ENCODE measurements around the gene KIDINS220.

Gene KIDINS220

DNA sequence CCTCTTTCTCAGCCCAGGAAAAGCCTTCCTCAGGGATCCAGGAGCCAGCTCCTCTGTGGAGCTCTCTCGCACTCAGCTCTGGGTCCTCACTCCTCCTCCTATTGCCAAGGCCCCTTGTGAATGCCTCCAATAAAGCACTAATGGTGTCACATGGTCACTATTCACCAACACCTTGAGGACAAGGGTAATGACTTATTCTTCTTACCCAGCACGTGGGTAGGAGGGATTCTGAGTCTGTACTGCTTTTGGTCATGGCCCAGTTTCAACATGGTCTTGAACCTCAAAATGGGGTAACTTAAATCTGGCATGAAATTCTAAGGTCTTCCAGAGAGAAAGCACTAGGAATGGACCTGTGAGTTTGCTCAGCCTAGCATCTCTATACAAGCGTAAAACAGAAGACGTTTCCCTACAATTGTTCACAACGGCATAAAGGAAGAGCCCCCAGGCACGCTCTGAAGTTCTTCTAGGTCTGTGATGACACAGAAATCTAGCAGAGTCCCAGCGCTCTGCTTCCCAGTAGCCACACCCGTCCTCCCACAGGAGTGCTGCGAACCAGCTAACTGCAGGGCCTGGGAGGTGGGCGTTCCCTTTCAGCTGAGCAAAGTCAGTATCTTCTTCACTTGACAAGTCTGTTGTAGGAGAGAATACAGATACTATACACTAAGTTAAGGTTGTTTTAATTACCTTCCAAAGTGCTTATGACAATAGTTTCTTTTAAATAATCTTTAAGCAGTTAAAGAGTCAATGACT lies 14.6 kb upstream of the KIDINS220 start:
- DNase-seq (ENCODE audit: low read depth, low spot score) = no peak

DNA sequence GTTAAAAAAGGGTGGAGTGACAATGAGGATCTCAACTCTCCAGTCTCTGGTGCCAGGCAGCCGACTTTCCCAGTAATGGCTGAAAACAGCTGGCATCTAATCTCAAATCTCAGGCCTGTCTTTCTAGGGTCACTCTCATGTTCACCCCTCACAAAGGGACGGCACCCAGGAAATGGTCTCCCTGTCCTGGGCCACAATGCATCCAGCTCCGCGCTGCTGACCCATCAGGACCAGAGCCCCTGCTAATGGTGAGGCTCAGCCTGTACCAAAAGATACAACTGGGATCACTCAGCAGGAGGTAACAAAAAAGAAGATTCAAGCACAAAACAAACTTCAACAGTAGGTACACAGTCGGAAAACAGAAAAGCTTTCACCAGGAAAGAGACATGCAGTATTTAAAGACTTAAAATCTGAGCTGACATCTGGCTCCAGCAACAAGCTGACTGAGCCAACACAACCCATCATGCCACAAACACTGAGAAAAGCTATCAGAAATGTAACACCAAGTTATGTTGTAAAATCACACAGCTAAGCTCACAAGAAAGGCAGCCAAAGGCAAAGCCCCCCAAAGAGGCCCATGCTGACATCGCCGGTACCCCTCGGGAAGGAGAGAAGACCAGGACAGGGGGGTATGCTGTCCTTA lies 13.6 kb upstream of the KIDINS220 start:
- DNase-seq (ENCODE audit: low read depth, low spot score) = no peak

DNA sequence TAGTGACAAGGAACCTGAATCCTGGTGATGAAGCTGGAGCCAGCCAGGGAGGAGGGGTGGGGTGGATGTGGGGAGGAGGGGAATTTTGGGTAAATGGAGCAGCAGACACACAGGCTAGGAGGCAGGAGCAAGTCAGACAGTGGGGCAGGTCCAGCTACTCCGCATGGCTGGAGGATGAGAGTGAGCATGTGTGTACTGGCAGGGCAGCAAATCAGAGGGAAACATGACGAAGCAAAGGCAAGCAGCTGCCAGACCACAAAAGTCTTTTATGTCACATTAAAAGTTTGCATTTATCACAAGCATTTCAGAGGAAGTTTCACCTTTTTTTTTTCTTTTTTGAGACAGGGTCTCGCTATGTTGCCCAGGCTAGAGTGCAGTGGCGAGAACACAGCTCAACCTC lies 11.9 kb upstream of the KIDINS220 start:
- DNase-seq (ENCODE audit: low read depth, low spot score) = no peak

DNA sequence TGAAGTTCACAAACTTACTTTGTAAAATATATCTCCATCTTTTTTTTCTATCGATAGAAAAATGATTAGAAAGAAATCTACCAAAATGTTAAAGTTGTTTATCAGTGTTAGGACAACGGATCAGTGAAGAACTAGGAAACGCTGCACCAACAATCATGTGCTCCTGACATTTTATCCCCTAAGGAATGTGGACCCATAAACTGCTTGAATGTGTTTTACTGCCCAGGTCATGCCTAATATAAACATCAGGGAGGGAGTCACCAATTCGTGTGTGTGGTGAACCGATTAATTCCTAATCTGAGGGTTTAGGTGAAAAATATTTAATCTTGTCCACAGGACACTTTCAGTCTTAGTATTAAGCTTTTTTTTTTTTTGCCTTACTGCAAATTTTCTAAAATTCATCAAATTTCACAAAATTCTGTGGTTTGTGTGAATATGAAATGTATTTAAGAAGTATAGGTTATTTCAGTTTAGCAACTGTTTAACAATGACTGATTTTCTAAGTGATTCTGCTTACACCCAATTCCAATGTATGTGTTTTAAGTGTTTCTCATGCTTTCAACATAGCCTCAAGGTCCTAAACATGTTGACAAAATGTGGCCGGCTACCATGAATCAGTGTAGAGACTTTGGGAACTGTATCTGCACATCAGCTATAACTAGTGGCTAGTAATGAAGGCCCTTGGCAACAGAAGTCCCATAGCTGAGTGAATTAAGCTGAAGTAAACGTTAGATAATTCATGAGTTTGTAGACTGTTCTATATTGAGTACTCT lies 11.1 kb upstream of the KIDINS220 start:
- DNase-seq (ENCODE audit: low read depth, low spot score) = no peak

DNA sequence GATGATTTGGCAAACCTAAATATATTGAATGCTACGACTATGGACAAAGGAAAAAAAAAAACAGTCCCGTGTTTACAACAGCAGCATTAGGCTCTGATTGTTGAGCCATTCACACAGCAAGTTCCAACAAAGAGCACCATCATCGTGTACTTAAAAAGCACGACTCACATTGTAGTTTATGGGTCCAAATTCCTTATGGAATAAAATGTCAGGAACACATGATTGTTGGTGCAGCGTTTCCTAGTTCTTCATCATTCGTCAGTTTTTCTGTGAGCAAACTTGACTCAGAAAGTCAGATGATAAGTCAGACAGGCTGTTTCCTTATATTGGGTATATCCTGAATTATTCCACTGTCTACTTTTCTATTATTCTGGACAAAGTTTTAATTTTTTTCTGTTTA lies 10.0 kb upstream of the KIDINS220 start:
- DNase-seq (ENCODE audit: low read depth, low spot score) = no peak

DNA sequence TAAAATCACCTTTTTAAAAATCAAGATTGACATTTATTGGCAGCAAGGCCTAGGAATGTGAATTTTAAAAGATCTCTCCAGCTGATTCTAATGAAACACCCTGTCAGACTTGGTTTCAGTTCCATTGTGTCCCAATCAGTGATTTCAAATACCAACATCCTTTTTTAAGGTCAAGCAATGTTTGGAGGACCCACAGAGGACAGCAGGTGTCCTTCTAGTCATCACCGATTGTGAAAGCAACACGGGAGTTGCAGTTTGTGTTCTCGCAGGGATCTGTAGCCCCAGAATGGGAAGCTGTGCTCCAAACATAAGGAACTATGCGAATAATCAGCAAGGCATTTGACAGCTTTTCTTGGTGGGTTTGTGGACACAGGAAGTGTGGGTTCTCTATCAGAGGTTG lies 4.5 kb upstream of the KIDINS220 start:
- no peak for DNase-seq (ENCODE audit: low read depth, low spot score)

DNA sequence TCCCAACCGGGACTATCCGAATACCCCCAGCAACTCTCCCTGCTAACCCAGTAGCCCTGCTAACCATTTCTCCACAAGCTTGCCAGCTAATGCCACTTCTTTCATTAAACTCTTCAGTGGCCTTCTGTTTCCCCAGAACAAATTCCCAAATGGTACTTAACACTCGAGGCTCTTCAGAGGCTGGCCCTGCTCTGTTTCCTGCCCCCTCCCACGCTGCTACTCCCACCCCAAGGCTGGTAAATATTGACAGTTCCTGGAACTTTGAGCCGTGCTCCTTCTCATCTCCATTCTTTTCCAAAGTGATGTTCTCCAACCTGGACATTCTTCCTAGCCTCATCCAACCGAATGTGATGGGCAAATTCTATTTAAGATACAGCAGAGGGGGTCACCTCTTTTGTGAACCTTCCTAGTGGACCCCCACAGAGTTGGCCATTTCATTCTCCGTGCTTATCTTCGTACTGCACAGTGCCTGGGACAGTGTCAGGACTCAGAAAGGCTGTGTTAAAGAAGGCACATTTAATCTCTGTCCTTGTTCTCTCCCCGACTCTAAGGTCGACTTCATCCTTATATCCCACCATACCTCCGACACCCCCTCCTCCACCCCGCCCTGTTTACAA lies 3.2 kb upstream of the KIDINS220 start:
- DNase-seq (ENCODE audit: low read depth, low spot score) = no peak

DNA sequence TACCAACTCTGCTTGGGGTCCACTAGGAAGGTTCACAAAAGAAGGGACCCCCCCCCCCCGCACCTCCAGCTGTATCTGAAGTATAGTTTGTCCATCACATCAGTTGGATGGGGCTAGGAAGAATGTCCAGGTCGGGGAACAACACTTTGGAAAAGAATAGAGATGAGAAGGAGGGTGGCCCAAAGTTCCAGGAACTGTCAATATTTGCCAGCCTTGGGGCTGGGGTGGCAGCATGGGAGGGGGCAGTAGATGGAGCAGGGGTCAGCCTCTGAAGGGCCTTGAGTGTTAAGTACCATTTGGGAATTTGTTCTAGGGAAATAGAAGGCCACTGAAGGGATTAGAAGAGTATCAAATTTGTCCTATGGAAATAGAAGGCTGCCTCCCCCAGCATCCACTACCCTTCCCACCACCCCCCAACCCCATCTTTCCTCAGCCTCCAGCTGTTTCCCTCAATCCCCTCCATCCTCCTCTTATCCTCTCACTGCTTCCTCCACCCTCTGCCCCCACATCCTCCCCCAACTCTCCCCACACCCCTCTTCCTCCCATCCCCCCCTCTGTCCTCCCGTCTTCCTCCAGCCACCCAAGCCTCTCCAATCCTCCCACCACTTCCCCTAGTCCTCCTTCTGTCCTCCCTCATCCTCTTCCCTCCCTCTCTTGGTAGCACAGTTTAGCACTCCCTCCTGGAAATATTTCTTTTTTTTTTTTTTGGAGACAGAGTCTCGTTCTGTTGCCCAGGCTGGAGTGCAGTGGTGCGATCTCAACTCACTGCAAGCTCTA lies 2.0 kb upstream of the KIDINS220 start:
- DNase-seq (ENCODE audit: low read depth, low spot score) = no peak

GRCh38 chr2:8837795-8838140 lies 355 bp upstream of the KIDINS220 start:
- DNase-seq (ENCODE audit: low read depth, low spot score) = no peak

GRCh38 chr2:8835279-8835678 lies 2.1 kb downstream of the KIDINS220 start:
- no peak for DNase-seq (ENCODE audit: low read depth, low spot score)

GRCh38 chr2:8833853-8834252 lies 3.6 kb downstream of the KIDINS220 start:
- no peak for DNase-seq (ENCODE audit: low read depth, low spot score)

- DNase-seq (ENCODE audit: low read depth, low spot score) = no peak
Measured at GRCh38 chr2:8831516-8831915, 5.9 kb downstream of the KIDINS220 start.

GRCh38 chr2:8827729-8828128 lies 9.7 kb downstream of the KIDINS220 start:
- no peak for DNase-seq (ENCODE audit: low read depth, low spot score)

DNA sequence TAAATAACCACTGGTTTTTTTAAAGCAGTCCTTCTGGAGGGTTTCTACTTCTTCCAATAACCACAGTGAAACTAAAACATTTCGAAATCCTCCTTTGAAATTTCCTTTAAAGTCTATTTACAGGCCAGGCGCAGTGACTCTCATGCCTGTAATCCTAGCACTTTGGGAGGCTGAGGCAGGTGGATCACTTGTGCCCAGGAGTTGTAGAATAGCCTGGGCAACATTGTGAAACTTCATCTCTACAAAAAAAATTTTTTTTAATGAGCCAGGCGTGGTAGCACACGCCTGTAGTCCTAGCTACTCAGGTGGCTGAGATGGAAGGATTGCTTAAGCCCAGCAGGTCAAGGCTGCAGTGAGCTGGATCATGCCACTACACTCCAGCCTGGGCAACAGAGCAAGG lies 15.2 kb downstream of the KIDINS220 start:
- DNase-seq (ENCODE audit: low read depth, low spot score) = no peak

- DNase-seq (ENCODE audit: low read depth, low spot score) = no peak
Measured at GRCh38 chr2:8821276-8822217, 15.9 kb downstream of the KIDINS220 start.

- no peak for DNase-seq (ENCODE audit: low read depth, low spot score)
Measured at GRCh38 chr2:8819948-8820347, 17.5 kb downstream of the KIDINS220 start.

DNA sequence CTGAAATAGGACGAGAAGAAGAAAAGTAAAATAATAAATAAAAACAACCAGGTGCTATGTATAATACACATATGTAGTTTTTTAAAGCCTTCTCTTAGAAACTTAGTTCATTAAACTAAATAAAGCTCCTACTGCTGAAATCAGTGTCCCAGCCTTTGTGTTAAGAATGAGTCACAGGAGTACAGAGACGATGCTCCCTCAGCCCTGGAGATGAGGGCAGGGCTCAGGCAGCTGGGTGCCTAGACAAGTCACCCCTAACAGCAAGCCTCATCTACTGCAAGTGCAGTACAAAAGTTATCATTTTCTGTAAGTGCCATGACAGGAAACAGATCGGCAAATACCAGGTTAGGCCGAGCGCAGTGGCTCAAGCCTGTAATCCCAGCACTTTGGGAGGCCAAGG lies 18.2 kb downstream of the KIDINS220 start:
- DNase-seq (ENCODE audit: low read depth, low spot score) = no peak

DNA sequence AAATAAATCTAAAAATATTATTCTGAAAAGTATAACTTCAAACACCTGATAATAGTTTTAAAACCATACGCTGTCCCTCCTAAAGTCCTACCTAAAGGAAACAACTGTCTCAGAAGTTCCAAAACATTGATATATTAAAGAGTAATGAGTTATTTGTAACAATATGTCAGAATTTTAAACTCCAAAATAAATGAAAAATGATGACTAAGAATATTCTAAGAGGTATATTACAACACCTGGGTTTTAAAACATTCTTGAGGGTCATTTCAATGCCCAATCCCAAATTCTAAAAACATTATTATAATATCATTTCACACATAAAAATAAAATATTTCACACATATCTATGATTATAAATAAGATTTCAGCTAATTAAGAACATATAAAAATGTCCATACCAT lies 20.2 kb downstream of the KIDINS220 start:
- no peak for DNase-seq (ENCODE audit: low read depth, low spot score)

- DNase-seq (ENCODE audit: low read depth, low spot score) = no peak
Measured at GRCh38 chr2:8806885-8807704, 30.3 kb downstream of the KIDINS220 start.

Data from brain pericyte (primary cell).